GM23248 (cell line): ENCODE measurements around the gene CERT1.

ENCODE experiments used
- EZH2 ChIP-seq: fragments of 200-600 bp; sonication (generic); IDR thresholded peaks from 2 replicates; pipeline ENCODE4 v1.6.1; 2018; ENCODE audit warnings: antibody characterized with exemption, mild to moderate bottlenecking; ENCODE audit not compliant: insufficient read depth, poor library complexity, severe bottlenecking
- EZH2phosphoT487 ChIP-seq: fragments of 200-600 bp; sonication (generic); IDR thresholded peaks from 2 replicates; pipeline ENCODE4 v1.6.1; 2018; ENCODE audit warnings: antibody characterized with exemption, moderate library complexity, mild to moderate bottlenecking, low read depth; ENCODE audit not compliant: insufficient read depth

GRCh38 chr5:75509546-75509945, 1.9 kb downstream of the CERT1 start:
- TF ChIP-seq EZH2, result no peak
- TF ChIP-seq EZH2phosphoT487, result no peak
